Muscle layer of duodenum (tissue), 2 donors: ENCODE data around the gene FBLL1.
"Not testable (repeated sequence)": the region's sequence is repeated elsewhere in the genome, so short reads cannot be mapped to it uniquely, and the experiment has no call there.

Experiments used
- H3K27ac ChIP-seq: one replicate; pipeline ENCODE4 v1.7.0; 2013; ENCODE audit warnings: mild to moderate bottlenecking, low read length
- H3K27me3 ChIP-seq: one replicate; pipeline ENCODE4 v1.7.0; 2013; ENCODE audit warnings: low read depth, mild to moderate bottlenecking, control low read depth, low read length
- H3K36me3 ChIP-seq, 2 donors: one replicate each; pipeline ENCODE4 v1.7.0; 2013; ENCODE audit warnings: low read length in 2 of 2, control low read depth in 1 of 2, mild to moderate bottlenecking in 1 of 2; ENCODE audit not compliant: insufficient read depth in 2 of 2, control insufficient read depth in 1 of 2
- H3K4me1 ChIP-seq, 2 donors: one replicate each; pipeline ENCODE4 v1.7.0; 2013; ENCODE audit warnings: low read length in 2 of 2, mild to moderate bottlenecking in 2 of 2, control low read depth in 1 of 2, moderate library complexity in 1 of 2; ENCODE audit not compliant: insufficient read depth in 2 of 2, control insufficient read depth in 1 of 2
- H3K4me3 ChIP-seq, 2 donors: one replicate each; pipeline ENCODE4 v1.7.0; 2013; ENCODE audit warnings: low read length in 2 of 2, low read depth in 1 of 2, mild to moderate bottlenecking in 1 of 2
- H3K9me3 ChIP-seq, 2 donors: one replicate each; pipeline ENCODE4 v1.7.0; 2013; ENCODE audit warnings: low read length in 2 of 2, control low read depth in 1 of 2, mild to moderate bottlenecking in 1 of 2; ENCODE audit not compliant: control insufficient read depth in 1 of 2
- donor health status: healthy.

FBLL1 gene

GRCh38 chr5:168553377-168554130, 24.4 kb downstream of the FBLL1 start:
- Histone ChIP-seq H3K27ac (no peak overlapping the region), H3K4me1 (peaks cover 0 to 4% of the 10 kb centered on the region in 2 donors), H3K9me3 (no peaks in the 10 kb centered on the region), H3K4me3 (no peak overlapping the region), H3K36me3 (peaks cover 19 to 44% of the 10 kb centered on the region in 2 donors), H3K27me3 (no peaks in the 10 kb centered on the region)

DNA sequence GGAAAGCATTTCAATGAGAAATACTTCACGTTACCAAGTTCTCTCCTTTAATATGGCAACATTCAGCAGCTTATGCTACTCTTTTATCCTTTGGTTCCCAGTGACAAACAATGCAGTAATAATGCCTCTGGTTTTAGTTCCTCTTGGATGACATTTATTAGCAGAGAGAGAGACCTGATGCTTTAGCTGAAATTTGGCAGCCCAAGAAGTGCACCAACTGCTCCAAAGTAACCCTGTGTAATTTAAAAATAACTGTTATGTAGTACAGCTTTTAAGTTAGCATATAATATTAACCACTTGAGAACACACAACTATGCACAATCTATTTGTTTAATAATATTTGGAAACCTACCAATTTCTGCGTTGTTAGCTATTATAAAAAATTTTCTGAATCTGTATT, 28.3 kb downstream of the FBLL1 start:
- Histone ChIP-seq H3K36me3 (peaks cover 34 to 53% of the 10 kb centered on the region in 2 donors), H3K27ac (no peak overlapping the region), H3K4me3 (no peak overlapping the region), H3K4me1 (no peaks in the 10 kb centered on the region), H3K9me3 (no peaks in the 10 kb centered on the region), H3K27me3 (no peaks in the 10 kb centered on the region)

DNA sequence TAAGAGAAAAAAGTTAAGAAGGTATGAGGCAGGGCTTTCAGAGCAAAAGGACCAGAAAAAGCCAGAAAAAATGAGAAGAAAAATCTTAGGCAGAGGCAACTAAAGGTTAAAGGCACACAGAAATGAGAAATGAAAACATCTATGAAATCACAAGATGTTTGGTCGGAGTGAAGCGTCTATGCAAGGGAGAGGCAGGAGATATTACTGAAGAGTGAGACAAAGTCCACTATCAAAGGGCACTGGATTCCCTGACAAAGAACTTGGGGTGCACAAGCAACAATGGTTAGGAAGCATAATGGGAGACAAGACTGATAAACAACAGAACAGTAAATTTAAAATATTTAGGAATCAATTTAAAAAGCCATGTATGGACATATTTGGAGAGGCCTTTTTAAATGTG, 33.2 kb downstream of the FBLL1 start:
- peaks cover 30 to 33% of the 10 kb centered on the region in 2 donors for H3K36me3 ChIP-seq
- no peaks in the 10 kb centered on the region for H3K9me3 ChIP-seq
- H3K4me1 ChIP-seq = no peaks in the 10 kb centered on the region
- no peak overlapping the region for H3K27ac ChIP-seq
- H3K27me3 ChIP-seq = no peaks in the 10 kb centered on the region
- H3K4me3 ChIP-seq = no peak overlapping the region

GRCh38 chr5:168563959-168564358, 34.9 kb downstream of the FBLL1 start:
- no peak overlapping the region for H3K27ac ChIP-seq
- H3K4me1 ChIP-seq = no peaks in the 10 kb centered on the region
- H3K4me3 ChIP-seq = no peak overlapping the region
- H3K9me3 ChIP-seq = no peaks in the 10 kb centered on the region
- no peaks in the 10 kb centered on the region for H3K27me3 ChIP-seq
- H3K36me3 ChIP-seq = peaks cover 28 to 42% of the 10 kb centered on the region in 2 donors

- Histone ChIP-seq H3K27ac (no peak overlapping the region), H3K9me3 (no peaks in the 10 kb centered on the region), H3K36me3 (peaks cover 15 to 27% of the 10 kb centered on the region in 2 donors), H3K4me1 (peaks cover 0 to 5% of the 10 kb centered on the region in 2 donors), H3K27me3 (no peaks in the 10 kb centered on the region), H3K4me3 (no peak overlapping the region)
Measured at GRCh38 chr5:168568738-168569137, 39.6 kb downstream of the FBLL1 start.

GRCh38 chr5:168570490-168571328, 41.6 kb downstream of the FBLL1 start:
- H3K4me1 ChIP-seq = peaks cover 0 to 12% of the 10 kb centered on the region in 2 donors
- no peak overlapping the region for H3K4me3 ChIP-seq
- H3K27me3 ChIP-seq = no peaks in the 10 kb centered on the region
- H3K36me3 ChIP-seq = peaks cover 11 to 23% of the 10 kb centered on the region in 2 donors
- no peak overlapping the region for H3K27ac ChIP-seq
- no peaks in the 10 kb centered on the region for H3K9me3 ChIP-seq

- H3K27ac ChIP-seq, H3K9me3 ChIP-seq, H3K4me3 ChIP-seq, H3K27me3 ChIP-seq, H3K36me3 ChIP-seq: not testable (repeated sequence)
- peaks cover 0 to 25% of the 10 kb centered on the region in 2 donors for H3K4me1 ChIP-seq
Measured at GRCh38 chr5:168573663-168574062, 44.6 kb downstream of the FBLL1 start.

DNA sequence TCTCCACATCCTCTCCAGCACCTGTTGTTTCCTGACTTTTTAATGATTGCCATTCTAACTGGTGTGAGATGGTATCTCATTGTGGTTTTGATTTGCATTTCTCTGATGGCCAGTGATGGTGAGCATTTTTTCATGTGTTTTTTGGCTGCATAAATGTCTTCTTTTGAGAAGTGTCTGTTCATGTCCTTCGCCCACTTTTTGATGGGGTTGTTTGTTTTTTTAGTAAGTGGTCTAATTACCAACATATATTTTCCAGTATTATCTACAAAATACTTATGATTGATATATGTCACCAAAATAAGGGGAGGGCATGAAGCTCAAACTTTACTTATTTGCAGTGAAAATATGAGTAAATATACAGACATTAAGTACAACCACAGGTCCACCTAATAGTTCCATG, 45.1 kb downstream of the FBLL1 start:
- H3K27me3 ChIP-seq, H3K4me3 ChIP-seq, H3K27ac ChIP-seq, H3K9me3 ChIP-seq, H3K36me3 ChIP-seq: not testable (repeated sequence)
- peaks cover 0 to 25% of the 10 kb centered on the region in 2 donors for H3K4me1 ChIP-seq

DNA sequence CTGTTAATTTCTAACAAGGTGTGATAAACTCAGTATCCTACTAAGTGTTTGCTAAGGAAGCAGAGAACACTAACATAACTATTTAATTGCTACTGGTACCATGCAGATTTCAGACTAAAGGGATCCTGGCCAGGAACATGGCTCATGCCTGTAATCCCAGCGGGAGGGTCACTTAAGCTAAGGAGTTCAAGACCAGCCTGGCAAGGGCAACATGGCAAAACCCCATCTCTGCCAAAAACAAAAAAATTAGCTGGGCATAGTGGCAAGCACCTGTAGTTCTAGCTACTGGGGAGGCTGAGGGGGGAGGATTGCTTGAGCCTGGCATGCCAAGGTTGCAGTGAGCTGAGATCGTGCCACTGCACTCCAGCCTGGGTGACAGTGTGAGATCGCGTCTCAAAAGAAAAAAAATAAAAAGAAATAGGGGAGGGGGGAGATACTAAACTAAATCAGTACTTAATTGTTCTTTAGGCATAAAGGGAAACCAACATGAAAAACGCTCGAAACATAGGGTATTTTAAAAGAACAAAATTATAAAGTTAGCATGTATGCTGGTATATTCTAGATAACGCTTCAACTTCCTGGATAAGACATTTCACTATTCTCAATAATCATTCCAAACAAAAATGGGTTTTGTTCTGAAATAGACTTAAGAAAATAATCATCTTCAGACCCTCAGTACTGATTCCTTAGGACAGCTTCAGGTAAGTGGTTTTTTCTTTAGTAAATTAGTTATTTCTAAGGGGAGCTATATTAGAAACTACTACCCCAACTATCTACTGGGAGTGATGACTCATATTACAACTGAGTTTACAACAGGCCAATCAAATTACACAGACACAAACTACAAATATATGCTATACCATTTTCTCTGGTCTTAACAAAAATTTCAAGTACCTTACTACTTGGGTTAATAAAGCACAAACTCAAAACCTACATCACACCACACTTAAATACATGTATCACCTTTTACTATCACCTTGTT, 46.6 kb downstream of the FBLL1 start:
- no peak overlapping the region for H3K4me3 ChIP-seq
- no peaks in the 10 kb centered on the region for H3K36me3 ChIP-seq
- H3K4me1 ChIP-seq = peaks cover 0 to 27% of the 10 kb centered on the region in 2 donors
- no peaks in the 10 kb centered on the region for H3K9me3 ChIP-seq
- no peaks in the 10 kb centered on the region for H3K27me3 ChIP-seq
- no peak overlapping the region for H3K27ac ChIP-seq

DNA sequence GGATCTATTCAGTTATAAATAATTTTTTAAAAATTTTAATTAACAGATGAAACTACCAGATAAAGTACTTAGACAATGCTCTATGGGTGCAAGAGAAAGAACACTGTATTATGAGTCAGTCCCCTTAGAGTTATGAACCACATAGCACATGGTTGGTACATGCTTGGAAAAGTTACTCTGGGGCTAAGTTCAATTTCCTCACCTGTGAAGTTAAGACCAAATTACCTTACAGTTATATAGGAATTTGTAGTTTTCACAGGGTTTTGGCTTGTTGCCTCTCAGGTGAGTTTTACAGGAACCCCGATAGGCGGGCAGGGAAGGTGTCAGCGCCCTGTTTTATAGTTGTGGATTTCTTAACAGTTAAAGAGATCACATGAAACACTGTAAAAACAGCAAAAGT, 48.9 kb downstream of the FBLL1 start:
- Histone ChIP-seq H3K4me1 (peaks cover 0 to 25% of the 10 kb centered on the region in 2 donors), H3K27ac (peak overlapping the region; percentile 92), H3K27me3 (no peaks in the 10 kb centered on the region), H3K9me3 (no peaks in the 10 kb centered on the region), H3K36me3 (no peaks in the 10 kb centered on the region), H3K4me3 (peak overlapping the region; percentile 96)
